ENCODE data around the gene STX10.

Gene STX10

DNA sequence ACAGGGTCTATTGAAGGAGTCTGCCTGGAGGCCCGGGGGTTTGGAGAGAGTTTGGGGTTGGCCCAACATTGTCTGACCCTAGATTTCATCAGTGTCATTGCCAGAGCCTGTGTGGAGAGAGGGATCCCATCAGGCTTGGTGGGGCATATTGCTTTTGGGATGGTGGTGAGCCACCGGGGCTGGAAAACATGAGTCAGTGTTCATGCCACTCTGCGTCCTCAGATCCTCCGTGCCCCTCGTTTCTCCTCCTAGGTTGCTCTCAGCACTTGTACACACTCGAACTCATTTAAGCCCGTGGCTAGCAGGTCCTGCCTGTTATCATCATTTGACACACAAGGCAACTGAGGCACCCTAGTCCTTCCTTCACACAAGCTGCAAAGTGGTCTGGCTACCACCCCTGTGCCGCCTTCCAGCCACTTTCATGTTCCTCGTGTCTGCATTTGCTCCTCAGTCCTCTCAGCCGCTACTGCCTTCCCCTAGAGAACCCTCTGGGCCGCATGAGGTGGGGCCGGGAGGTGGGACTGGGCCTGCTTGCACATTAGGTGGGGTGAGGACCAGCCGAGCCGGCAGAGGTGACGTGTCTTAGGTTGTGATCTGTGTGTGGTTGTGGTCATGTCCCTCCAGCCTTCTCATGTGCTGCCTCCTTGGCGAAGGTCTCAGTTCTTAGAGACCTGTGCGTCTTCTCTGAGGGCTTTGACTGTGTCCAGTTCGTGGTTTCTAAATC lies 28.5 kb downstream of the STX10 start:
- no peak for DNase-seq (ENCODE audit: low read depth in 2 of 2, low spot score in 1 of 2)

DNA sequence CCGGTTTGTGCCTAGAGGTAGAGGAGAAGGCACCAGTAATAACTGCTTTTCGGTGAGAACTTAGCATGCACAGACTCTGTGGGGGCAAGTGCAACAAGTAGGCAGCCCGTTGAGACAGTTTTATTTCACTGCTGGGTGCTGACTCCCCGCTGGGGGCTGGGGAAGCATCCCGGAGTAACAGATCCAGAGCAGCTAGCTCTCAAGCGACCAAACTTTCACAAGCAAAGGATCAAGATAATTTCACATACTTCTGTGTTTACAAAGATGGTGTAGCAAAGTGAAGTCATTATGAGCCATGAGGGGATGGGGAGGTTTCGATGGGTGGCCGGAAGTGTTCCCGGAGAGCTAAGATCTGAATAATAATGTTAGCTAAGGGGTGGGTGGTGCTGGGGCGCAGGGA lies 29.4 kb downstream of the STX10 start:
- no peak for DNase-seq (ENCODE audit: low read depth in 2 of 2, low spot score in 1 of 2)

- DNase-seq (ENCODE audit: low read depth in 2 of 2, low spot score in 1 of 2): no peak
These were observed 30.1 kb downstream of the STX10 start for GRCh38 chr19:13120031-13120430.

- DNase-seq (ENCODE audit: low read depth in 2 of 2, low spot score in 1 of 2): no peak
These were observed 30.5 kb downstream of the STX10 start for GRCh38 chr19:13119627-13120026.

DNA sequence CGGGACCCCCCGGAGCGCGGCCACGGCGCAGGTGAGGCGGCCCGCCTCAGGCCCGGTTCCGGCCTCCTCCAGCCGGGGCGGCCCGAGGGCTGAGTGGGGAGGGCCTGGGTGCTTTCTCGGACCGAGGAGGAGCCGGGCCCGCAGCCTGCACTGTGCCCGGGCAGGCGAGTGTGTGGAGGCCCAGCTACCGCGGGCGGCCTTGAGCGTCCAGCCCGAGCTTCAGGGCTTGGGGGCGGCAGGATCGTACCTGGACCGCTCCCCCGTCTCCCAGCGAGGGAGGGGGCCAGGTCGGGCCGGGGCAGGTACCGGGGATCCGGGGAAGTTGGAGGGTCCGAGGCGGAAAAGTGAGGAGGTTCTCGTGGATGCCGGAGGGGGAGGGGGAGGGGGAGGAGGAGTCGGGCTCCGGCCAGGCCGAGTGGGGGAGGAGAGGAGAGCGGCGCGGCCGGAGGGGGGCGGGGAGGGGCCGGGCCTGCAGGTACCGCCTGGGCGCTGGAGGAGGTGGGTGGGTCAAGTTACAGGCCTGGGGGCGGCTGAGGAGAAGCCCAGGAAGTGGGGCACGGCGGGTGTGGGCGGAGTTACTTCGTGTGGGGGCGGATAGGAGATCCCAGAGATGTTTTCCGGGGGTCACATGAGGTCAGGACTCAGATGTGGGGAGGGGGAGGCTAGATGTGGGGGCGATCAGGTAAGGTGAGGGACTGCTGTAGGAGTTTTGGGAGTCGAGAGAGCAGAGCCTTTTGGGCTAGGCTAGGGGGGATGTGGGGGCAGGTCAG lies 31.6 kb downstream of the STX10 start:
- DNase-seq (ENCODE audit: low read depth in 2 of 2, low spot score in 1 of 2): peak in 1 of 2 donors; percentile 46

DNA sequence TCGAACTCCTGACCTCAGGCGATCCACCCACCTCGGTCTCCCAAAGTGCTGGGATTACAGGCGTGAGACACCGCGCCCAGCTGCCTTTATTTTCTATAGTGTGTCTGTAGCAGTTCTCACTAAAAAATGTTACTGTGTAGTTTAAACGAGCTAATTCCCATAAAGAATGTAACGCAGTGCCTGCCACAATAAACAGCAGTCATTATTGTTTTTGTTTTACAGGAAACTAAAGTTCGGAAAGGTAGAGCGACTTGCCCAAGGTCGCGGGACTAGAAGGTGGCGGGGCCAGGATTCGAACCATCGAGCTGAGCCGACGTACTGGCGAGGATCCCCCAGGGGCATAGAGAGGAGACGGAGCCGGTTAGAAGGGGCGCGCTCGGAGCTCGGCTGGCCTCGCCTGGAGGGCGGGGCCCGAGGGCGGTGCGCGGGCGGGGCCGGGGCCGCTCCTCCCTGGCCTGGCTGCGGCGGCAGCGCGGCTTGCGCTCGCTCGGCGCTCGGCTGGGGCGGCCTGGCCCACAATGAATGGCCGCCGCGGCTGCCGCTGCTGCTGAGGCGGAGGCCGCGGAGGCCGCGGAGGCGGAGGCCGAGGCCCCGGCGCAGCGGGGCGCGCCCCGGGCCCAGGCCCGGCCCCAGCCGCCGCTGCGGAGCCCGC lies 32.3 kb downstream of the STX10 start, which contains the start of gene NACC1:
Gene NACC1, plus strand, starts transcription at position 493 of the 652 bp plus-strand sequence. CDS start 16,944 bp downstream, outside the sequence.
- peak; percentile 65 to 81 for DNase-seq (ENCODE audit: low read depth in 2 of 2, low spot score in 1 of 2)

DNA sequence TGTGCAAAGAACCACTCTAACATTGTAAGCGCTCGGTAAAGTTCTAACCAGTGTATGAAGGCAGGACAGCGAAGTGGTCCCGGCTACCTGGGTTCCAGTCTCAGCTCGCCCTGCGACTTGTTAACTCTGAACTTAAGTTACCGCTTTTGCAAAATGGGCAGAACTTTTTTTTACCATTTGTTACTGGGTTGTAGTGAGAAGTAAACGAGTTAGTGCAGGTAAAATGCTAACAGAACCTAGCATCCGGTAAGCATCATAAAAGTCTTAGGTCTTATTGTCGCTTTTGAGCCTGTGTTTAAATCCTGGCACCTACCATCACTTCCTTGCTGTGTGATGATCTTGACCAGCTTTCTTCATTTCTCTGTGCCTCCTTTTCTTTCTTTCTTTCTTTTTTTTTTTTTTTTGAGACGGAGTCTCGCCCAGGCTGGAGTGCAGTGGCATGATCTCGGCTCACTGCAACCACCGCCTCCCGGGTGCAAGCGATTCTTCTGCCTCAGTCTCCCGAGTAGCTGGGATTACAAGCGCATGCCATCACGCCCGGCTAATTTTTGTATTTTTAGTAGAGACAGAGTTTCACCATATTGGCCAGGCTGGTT lies 32.9 kb downstream of the STX10 start:
- no peak for DNase-seq (ENCODE audit: low read depth in 2 of 2, low spot score in 1 of 2)

DNA sequence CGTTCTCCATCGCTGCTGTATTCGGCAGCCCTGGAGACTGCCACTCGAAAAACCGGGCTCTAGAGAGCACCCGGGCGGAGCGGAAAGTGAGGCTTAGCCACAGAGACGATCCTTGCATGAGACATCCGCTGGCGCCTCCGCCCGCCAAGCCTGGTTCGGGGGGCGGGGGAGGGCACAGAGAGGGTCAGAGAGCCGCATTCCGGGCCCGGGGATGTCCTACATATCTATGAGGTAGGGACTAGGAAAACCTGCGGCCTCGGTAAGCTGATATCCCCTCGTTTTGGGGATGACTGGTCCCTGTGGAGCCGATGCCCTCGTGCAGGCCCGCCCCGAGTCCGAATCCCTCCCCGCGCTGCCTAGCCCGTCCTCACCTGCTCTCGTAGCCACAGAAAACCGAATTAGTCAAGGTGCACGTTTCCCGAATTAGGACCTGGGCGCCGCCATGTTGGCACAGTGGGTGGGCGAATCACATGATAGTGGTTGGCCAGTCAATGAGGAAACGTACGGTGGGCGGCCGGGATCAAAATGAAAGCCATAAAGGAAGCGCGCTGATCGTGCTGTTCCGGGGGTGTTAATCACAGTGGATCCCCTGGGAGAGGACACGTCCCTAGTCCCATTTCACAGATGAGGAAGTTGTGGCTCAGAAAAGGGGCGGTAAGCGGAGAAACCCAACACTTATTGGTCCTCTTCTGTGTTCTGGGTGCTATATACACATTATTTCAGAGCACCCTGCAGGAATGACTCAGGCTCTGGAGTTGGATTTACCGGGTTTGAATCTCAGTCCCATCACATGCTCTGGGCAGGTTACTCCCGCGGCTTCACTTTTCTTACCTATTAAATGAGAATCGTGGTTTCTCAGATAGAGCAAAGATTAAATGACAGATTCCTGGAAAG lies 33.6 kb downstream of the STX10 start, which contains the start of gene TRMT1:
Gene TRMT1, minus strand, starts transcription at position 459 of the 894 bp plus-strand sequence. Its CDS starts 341 bp downstream, at position 118.
- peak; percentile 85 to 89 for DNase-seq (ENCODE audit: low read depth in 2 of 2, low spot score in 1 of 2)

DNA sequence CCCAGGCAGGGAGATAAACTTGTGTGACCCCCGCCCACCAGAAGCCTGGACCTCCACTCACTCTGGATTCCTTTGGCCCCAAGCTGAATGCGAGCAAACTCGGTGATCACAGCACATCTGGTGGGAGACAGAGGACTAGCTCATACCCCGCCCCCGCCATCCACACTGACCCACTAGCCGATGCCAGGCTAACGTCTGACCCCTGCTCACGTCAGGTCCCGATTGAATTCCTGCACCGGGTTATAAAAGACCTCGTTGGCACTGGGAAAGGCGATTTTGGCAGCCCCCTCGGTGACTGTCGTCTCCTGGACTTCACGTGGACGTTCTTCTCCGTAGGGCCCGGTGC lies 34.3 kb downstream of the STX10 start:
- no peak for DNase-seq (ENCODE audit: low read depth in 2 of 2, low spot score in 1 of 2)

DNA sequence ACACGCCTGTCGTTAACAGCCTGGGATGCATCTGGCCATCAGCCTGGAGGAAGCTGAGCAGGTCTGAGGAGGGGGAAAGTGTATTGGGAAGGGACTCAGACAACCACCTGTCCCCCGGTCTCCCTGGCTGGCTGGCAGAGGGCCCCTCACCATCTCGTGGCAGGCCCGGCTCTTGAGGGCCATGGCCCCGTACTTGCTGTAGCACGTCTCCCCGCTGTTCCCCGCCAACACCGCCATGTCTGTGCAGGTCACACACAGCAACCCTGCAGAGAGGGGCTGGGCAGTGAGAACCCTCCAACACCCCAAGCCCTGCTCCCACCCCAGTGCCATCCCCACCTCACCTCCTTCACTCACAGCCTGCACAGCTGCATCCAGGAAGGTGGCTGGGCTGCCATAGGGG lies 37.6 kb downstream of the STX10 start:
- DNase-seq (ENCODE audit: low read depth in 2 of 2, low spot score in 1 of 2): no peak

GRCh38 chr19:13110099-13110610 lies 40.0 kb downstream of the STX10 start:
- DNase-seq (ENCODE audit: low read depth in 2 of 2, low spot score in 1 of 2): no peak

DNA sequence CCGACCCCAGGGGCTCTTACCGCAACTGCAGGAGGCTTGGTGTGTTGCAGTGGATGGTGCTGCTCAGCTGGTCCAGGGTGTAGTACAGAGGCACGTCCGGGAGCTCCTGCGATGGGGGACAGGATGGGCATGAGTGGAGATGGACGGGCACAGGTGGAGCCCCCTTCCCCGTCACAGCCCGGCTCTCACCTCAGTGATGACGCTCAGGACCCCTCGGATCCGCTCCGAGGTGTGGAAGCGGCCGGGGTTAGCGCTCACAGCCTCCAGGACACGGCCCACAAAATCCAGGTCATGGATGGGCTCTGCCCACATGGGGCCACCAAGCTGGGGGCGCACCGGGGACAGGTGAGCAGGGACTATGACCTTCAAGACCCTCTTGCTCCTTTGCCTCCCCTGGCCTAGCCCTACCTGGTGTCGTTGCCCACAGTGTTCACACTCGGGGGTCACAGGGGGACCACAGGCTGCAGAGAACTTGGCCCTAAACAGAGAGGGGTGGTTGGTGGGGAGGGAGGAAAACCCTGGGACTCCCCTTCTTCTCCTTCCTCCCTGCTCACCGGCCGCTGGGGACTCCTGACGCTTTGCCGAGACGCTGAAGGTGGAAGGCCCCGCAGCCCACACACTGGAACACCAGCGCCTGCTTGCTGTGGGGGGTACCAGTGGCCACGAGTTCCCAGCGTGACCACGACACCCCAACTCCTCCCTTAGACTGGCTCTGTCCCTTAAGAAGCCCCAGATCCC lies 40.6 kb downstream of the STX10 start:
- DNase-seq (ENCODE audit: low read depth in 2 of 2, low spot score in 1 of 2): no peak

- no peak for DNase-seq (ENCODE audit: low read depth in 2 of 2, low spot score in 1 of 2)
These were observed 45.1 kb downstream of the STX10 start for GRCh38 chr19:13104848-13105711.

DNA sequence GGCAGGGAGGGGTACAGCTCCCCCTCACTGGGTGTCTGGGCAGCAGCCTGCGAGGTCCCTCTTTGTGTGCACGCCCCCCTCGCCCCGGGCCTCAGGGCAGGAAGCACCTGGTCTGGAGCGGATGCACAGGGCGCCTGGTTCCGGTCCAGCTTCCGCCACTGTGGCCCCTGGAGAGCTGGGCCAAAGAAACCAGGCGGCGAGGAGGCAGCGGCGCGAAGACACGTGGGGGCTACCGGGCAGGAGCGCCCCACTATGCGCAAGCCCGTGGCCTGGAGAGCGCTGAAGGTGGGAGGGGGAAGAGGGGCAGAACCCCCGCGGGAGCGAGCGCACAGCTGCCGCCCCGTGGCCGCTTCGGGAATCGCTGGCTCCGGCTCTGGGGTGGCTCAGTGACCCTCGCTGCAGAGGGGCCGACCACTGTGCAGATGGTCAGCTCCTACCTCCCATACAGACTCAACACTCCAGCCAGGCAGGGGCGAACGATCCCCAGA lies 45.8 kb downstream of the STX10 start:
- DNase-seq (ENCODE audit: low read depth in 2 of 2, low spot score in 1 of 2): no peak

GRCh38 chr19:13103581-13104359 lies 46.4 kb downstream of the STX10 start:
- DNase-seq (ENCODE audit: low read depth in 2 of 2, low spot score in 1 of 2): no peak

DNA sequence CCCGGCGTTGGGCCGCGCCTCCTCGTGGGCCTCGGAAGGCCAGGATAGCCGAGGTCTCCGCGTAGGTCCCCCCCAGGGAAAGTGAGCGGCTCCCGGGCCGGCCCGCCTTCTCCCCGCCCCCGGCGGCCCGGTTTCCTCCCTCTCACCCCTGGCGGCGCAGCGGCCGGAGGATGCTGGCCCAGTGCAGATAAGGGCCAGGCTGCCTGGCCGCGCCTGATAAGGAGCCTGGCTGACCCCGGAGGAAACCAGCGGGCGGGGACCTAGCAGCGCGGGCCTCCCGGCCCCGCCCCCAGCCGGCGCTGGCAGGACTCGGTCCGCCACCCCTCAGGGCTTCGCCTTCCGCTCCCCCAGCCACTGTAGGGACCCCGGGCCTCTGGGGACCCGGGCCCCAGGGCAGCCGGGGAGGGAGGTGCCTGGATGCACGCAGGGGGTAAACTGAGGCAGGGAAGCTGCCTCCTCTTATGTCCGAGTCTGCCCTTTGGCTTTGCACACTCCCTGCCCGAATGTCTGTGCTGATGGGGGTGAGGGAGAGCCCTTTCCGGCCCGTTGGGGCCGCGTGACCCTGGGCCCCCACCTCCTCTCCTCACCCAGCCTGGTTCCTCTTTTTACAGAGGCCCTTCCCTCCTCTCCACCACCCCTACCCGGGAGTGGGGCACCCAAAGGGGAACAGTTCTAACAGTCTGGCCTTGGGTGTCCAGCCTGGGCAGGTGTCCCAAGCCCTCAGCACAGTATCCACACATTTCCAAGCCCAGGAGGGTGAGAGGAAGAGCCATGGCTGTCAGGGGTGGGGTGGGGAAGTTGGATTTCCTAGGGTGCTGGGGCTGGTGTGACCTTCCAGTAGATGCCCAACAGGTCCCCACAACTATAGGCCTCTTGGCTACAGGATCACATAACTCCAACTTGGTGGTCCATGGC lies 47.3 kb downstream of the STX10 start, which contains the start of gene LYL1:
Gene LYL1, minus strand, starts transcription at position 193 of the 915 bp plus-strand sequence. CDS start 1,687 bp downstream, outside the sequence.
- no peak for DNase-seq (ENCODE audit: low read depth in 2 of 2, low spot score in 1 of 2)

- no peak for DNase-seq (ENCODE audit: low read depth in 2 of 2, low spot score in 1 of 2)
These were observed 47.8 kb downstream of the STX10 start for GRCh38 chr19:13102416-13102665.

Measured in stimulated activated CD8-positive, alpha-beta memory T cell treated with anti-CD3 and anti-CD28 coated beads, Interleukin-4, amount 100 ng/mL, for 4 hours (primary cell).